A549 (cell line): ENCODE data around the gene PDZD4. TPM values are rescaled to one million over a fixed set of nuclear protein-coding genes. Genes with fewer than 3 reads are reported as not detected.

Source experiments
- ATAC-seq, 2 experiments: fragments of 200-7000 bp in 1 of 2; fragments of >200 bp in 1 of 2; cut with Nextera tagmentation in 1 of 2; cut with Tn5 transposase in 1 of 2; 3 replicates each; pipeline versions ENCODE4 v1.8.0 to v1.9.1; 2018 to 2020; ENCODE audit warnings: mild to moderate bottlenecking in 1 of 2, moderate library complexity in 1 of 2
- CTCF ChIA-PET: fragments of 300-600 bp; sonication (Branson Sonifier 250); formaldehyde crosslinking; extraction: SDS; loops from one replicate; lab custom pipeline; 2021; ENCODE audit warnings: antibody characterized with exemption, inconsistent platforms; lab: Yijun Ruan, JAX
- POLR2A ChIA-PET: fragments of 350-600 bp; formaldehyde crosslinking; extraction: SDS; loops from one replicate; lab custom pipeline; 2021; ENCODE audit warnings: antibody characterized with exemption, inconsistent platforms; lab: Yijun Ruan, JAX
- DNase-seq, 2 experiments: peaks; one replicate each; pipeline versions ENCODE4 v3.0.0 to v3.0.0-alpha.2; 2011 to 2016; ENCODE audit warnings: low read depth in 1 of 2, low spot score in 1 of 2
- FAIRE-seq: peaks from 2 replicates; lab custom pipeline; 2011; peaks lifted over from hg19 to GRCh38; lab: Jason Lieb, UNC
- H3K27ac ChIP-seq, 2 experiments: fragments of >200 bp; sonication (Bioruptor Twin); formaldehyde crosslinking; 3 replicates each; pipeline ENCODE4 v1.5.1; 2016 to 2017
- H3K4me1 ChIP-seq: fragments of >200 bp; sonication (Bioruptor Twin); formaldehyde crosslinking; 3 replicates; pipeline ENCODE4 v1.6.1; 2016
- H3K4me2 ChIP-seq: fragments of >200 bp; sonication (Bioruptor Twin); formaldehyde crosslinking; 3 replicates; pipeline ENCODE4 v1.6.1; 2016
- H3K4me3 ChIP-seq: fragments of >200 bp; sonication (Bioruptor Twin); formaldehyde crosslinking; 3 replicates; pipeline ENCODE4 v1.5.1; 2016
- H3K9me3 ChIP-seq: fragments of >200 bp; sonication (Bioruptor Twin); formaldehyde crosslinking; 3 replicates; pipeline ENCODE4 v1.6.1; 2016
- BHLHE40 ChIP-seq: IDR thresholded peaks from 2 replicates; pipeline ENCODE4 v1.6.1; 2012; ENCODE audit warnings: low read depth, low read length, inconsistent platforms
- CBX2 ChIP-seq: fragments of 200-600 bp; sonication (generic); IDR thresholded peaks from 2 replicates; pipeline ENCODE4 v1.6.1; 2016; ENCODE audit warnings: low read depth, mild to moderate bottlenecking, borderline replicate concordance
- CBX8 ChIP-seq: fragments of 200-600 bp; sonication (generic); IDR thresholded peaks from 2 replicates; pipeline ENCODE4 v1.6.1; 2016
- CHD2 ChIP-seq: fragments of 150-350 bp; IDR thresholded peaks from 2 replicates; pipeline ENCODE4 v1.6.1; 2014; ENCODE audit warnings: low read length; ENCODE audit not compliant: partially characterized antibody
- EHF ChIP-seq: fragments of 250-450 bp; sonication (Bioruptor Pico); IDR thresholded peaks from 2 replicates; pipeline ENCODE4 v1.5.0; 2020; ENCODE audit warnings: mild to moderate bottlenecking
- ESRRA ChIP-seq: fragments of 150-350 bp; IDR thresholded peaks from 2 replicates; pipeline ENCODE4 v1.6.1; 2014; ENCODE audit warnings: mild to moderate bottlenecking, low read length, borderline replicate concordance
- FOSL2 ChIP-seq, 2 experiments: fragments of 450-650 bp in 1 of 2; fragments of >200 bp in 1 of 2; sonication (Bioruptor Twin) in 1 of 2; formaldehyde crosslinking; IDR thresholded peaks; 2 replicates each; pipeline versions ENCODE4 v1.5.0 to v1.6.1; 2016 to 2020; ENCODE audit warnings: mild to moderate bottlenecking in 1 of 2, moderate library complexity in 1 of 2
- GATA3 ChIP-seq: IDR thresholded peaks from 2 replicates; pipeline ENCODE4 v1.6.1; 2012; ENCODE audit warnings: borderline replicate concordance
- HOXB13 ChIP-seq: fragments of 250-450 bp; sonication (Bioruptor Pico); IDR thresholded peaks from 2 replicates; pipeline ENCODE4 v1.5.0; 2020; ENCODE audit warnings: low read depth, mild to moderate bottlenecking, moderate library complexity
- HOXB5 ChIP-seq: fragments of 250-450 bp; sonication (Bioruptor Pico); IDR thresholded peaks from 2 replicates; pipeline ENCODE4 v1.5.0; 2020; ENCODE audit warnings: mild to moderate bottlenecking, moderate library complexity
- MAFK ChIP-seq: fragments of 450-650 bp; IDR thresholded peaks from 2 replicates; pipeline ENCODE4 v1.6.1; 2014; ENCODE audit not compliant: partially characterized antibody
- MAZ ChIP-seq: fragments of 150-350 bp; IDR thresholded peaks from 2 replicates; pipeline ENCODE4 v1.6.1; 2014; ENCODE audit warnings: antibody characterized with exemption, low read depth, low read length, borderline replicate concordance
- NFE2L2 ChIP-seq: fragments of 150-350 bp; conservative IDR thresholded peaks from 2 replicates; pipeline ENCODE4 v1.6.1; 2014; ENCODE audit warnings: low read length
- NPAS2 ChIP-seq: fragments of 250-450 bp; sonication (Bioruptor Pico); IDR thresholded peaks from 2 replicates; pipeline ENCODE4 v1.8.0; 2022; ENCODE audit warnings: mild to moderate bottlenecking, moderate library complexity, borderline replicate concordance
- PHF8 ChIP-seq: fragments of 200-600 bp; sonication (generic); IDR thresholded peaks from 2 replicates; pipeline ENCODE4 v1.6.1; 2016; ENCODE audit warnings: low read depth, mild to moderate bottlenecking, antibody characterized with exemption, moderate library complexity, borderline replicate concordance
- POLR2A ChIP-seq: IDR thresholded peaks from 2 replicates; pipeline ENCODE4 v1.6.1; 2012; ENCODE audit warnings: mild to moderate bottlenecking, low read length
- POLR2AphosphoS2 ChIP-seq: conservative IDR thresholded peaks from 2 replicates; pipeline ENCODE4 v1.6.1; 2012; ENCODE audit warnings: low read length, improper control_type of control experiment, inconsistent platforms
- RFX5 ChIP-seq: fragments of 450-650 bp; IDR thresholded peaks from 2 replicates; pipeline ENCODE4 v1.7.1; 2014; ENCODE audit warnings: antibody characterized with exemption, mild to moderate bottlenecking, moderate library complexity
- SMC3 ChIP-seq: fragments of >200 bp; sonication (Bioruptor Twin); formaldehyde crosslinking; IDR thresholded peaks from 3 replicates; pipeline ENCODE4 v1.6.1; 2018; ENCODE audit warnings: inconsistent platforms
- SREBF2 ChIP-seq: fragments of 450-650 bp; IDR thresholded peaks from 2 replicates; pipeline ENCODE4 v1.6.1; 2014; ENCODE audit warnings: mild to moderate bottlenecking, moderate library complexity
- TP53 ChIP-seq: fragments of 250-450 bp; sonication (Bioruptor Pico); IDR thresholded peaks from 2 replicates; pipeline ENCODE4 v1.5.0; 2021; ENCODE audit warnings: mild to moderate bottlenecking, moderate library complexity
- ZFP36 ChIP-seq: fragments of 450-650 bp; IDR thresholded peaks from 2 replicates; pipeline ENCODE4 v1.6.1; 2014; ENCODE audit warnings: borderline replicate concordance; ENCODE audit not compliant: partially characterized antibody
- ZNF302 ChIP-seq: fragments of 250-450 bp; sonication (Bioruptor Pico); IDR thresholded peaks from 2 replicates; pipeline ENCODE4 v1.9.0; 2021; ENCODE audit warnings: inconsistent platforms, mild to moderate bottlenecking, moderate library complexity
- WGBS: methylation state at CpG from one replicate; pipeline ENCODE4 v1.1.6; 2017; ENCODE audit errors: missing lambda C conversion rate; 5-methylcytosine and 5-hydroxymethylcytosine counted together
- polyA plus RNA-seq, 4 experiments: library from polyadenylated mRNA; depleted of rRNA in 3 of 4; stranded (reverse); fragments of >200 nt; fragmentation: RNase III in 1 of 4; extraction: RNeasy Plus Mini Kit Qiagen cat#74134 plus additional on column Dnase treatment in 1 of 4; gene quantifications; 2 replicates in 3 of 4; 3 replicates in 1 of 4; pipeline ENCODE4 v1.2.3, GENCODE V29; 2011 to 2017
- TF ChIP-seq, protein P1 (sequence below): IDR thresholded peaks from 2 replicates; pipeline ENCODE4 v1.6.1; 2012
- TF ChIP-seq, protein P2 (sequence below): fragments of 250-450 bp; sonication (Bioruptor Pico); IDR thresholded peaks from 2 replicates; pipeline ENCODE4 v1.5.0; 2021; ENCODE audit warnings: mild to moderate bottlenecking, moderate library complexity, borderline replicate concordance
- TF ChIP-seq, protein P3 (sequence below): fragments of >200 bp; sonication (Bioruptor Twin); formaldehyde crosslinking; IDR thresholded peaks from 3 replicates; pipeline ENCODE4 v1.6.1; 2016
- TF ChIP-seq, protein P4 (sequence below): fragments of 150-350 bp; IDR thresholded peaks from 2 replicates; pipeline ENCODE4 v1.6.1; 2014; ENCODE audit warnings: low read depth, mild to moderate bottlenecking, low read length
- TF ChIP-seq, protein P5 (sequence below): IDR thresholded peaks from 2 replicates; pipeline ENCODE4 v1.6.1; 2012; ENCODE audit warnings: low read depth, borderline replicate concordance

PDZD4 gene
- polyA plus RNA-seq, 2 of the 4 experiments (the other 2 are of a cell fraction), result 1.2 to 3.0 TPM

DNA sequence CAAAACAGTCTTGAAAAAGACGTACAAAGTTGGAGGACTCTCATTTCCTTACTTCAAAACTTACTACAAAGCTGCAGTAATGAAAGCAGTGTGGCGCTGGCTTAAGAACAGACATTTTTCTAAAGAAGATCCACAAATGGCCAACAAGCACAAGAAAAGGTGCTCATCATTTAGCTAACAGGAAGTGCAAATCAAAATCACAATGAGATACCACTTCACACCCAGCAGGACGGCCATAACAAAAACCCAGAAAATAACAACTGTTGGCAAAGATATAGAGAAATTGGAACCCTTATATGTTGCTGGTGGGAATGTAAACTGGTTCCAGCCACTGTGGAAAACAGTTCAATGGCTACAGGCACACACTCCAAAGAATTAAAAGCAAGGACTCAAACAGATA, 3.3 kb downstream of the PDZD4 start:
- FAIRE-seq, result peak; percentile 54
- ChIA-PET POLR2A (no interaction called here), CTCF (interaction anchor here (1.0 kb wide), 1 partner anchor 96 kb away, joined by 3 read pairs; no protein-coding TSS in a partner anchor)
- WGBS, result 57% methylated on average over 3 of the region's 3 CpGs
- no peak for ATAC-seq
- DNase-seq, result no peak
- Histone ChIP-seq H3K9me3 (no peaks in the 10 kb centered on the region), H3K4me2 (no peak overlapping the region), H3K4me3 (no peak overlapping the region), H3K4me1 (0 out of 3 replicates have a peak, but pooled peaks cover 8% of the 10 kb centered on the region), H3K27ac (no peak overlapping the region)
- TF ChIP-seq GATA3 (no peak), NFE2L2 (no peak), POLR2A (no peak), RFX5 (no peak), CBX8 (no peak), ZFP36 (no peak), ZNF302 (CRISPR knock-in tag) (no peak), EHF (CRISPR knock-in tag) (no peak), MAFK (no peak), CHD2 (no peak), HOXB5 (CRISPR knock-in tag) (no peak), BHLHE40 (no peak), MAZ (no peak)
- TF ChIP-seq, protein P1, sequence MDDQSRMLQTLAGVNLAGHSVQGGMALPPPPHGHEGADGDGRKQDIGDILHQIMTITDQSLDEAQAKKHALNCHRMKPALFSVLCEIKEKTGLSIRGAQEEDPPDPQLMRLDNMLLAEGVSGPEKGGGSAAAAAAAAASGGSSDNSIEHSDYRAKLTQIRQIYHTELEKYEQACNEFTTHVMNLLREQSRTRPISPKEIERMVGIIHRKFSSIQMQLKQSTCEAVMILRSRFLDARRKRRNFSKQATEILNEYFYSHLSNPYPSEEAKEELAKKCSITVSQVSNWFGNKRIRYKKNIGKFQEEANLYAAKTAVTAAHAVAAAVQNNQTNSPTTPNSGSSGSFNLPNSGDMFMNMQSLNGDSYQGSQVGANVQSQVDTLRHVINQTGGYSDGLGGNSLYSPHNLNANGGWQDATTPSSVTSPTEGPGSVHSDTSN, result no peak

DNA sequence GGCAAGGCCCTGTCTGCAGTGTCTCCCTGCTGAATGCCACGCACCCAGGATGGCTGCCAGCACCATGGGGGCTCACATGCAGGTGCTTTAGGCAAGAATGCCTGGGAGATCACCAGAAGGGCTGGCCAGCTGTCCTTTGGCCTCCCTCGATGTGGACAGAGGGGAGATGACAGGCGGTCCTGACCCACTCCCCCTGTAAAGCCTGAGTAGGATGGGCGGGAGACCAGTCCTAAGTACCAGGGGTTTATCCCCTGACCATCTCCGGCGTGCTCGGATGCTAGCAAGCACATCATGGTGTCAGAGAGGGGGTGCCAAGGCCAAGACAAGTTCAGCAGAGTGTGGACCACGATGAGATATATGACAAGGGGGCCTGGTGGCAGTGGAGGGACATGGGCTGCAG, 5.3 kb downstream of the PDZD4 start:
- ChIA-PET CTCF (interaction anchor here (0.8 to 1.0 kb wide), 2 partner anchors 8 to 10 kb away, joined by 3 read pairs; no protein-coding TSS in a partner anchor), POLR2A (no interaction called here)
- no peak for DNase-seq
- WGBS, result 63% methylated on average over 6 of the region's 8 CpGs
- FAIRE-seq, result no peak
- Histone ChIP-seq H3K4me2 (no peak overlapping the region), H3K27ac (no peak overlapping the region), H3K9me3 (no peaks in the 10 kb centered on the region), H3K4me1 (0 out of 3 replicates have a peak, but pooled peaks cover 8% of the 10 kb centered on the region), H3K4me3 (no peak overlapping the region)
- TF ChIP-seq CBX2, result no peak
- ATAC-seq, result no peak

DNA sequence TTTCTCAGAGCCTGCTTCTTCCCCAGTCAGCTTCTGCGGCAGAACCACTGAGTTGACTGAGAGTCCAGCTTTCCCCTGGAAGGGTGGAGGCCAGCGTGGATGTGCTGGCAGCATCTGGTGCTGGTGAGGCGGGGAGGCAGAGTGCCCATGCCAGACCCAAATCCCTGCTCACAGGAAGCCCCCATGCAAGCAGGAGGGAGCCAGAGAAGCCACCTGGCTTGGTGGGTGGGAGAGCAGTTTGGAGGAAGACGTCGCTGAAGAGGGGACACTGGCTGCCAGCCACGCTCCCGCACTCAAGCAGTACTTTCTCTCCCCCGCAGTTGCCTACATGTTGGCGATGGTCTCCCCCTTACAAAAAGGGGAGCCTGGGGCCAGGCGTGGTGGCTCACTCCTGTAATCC, 6.0 kb downstream of the PDZD4 start:
- FAIRE-seq (no peak), ATAC-seq (no peak), DNase-seq (no peak)
- TF ChIP-seq PHF8, result no peak
- TF ChIP-seq ESRRA, result no peak
- TF ChIP-seq, protein P2, sequence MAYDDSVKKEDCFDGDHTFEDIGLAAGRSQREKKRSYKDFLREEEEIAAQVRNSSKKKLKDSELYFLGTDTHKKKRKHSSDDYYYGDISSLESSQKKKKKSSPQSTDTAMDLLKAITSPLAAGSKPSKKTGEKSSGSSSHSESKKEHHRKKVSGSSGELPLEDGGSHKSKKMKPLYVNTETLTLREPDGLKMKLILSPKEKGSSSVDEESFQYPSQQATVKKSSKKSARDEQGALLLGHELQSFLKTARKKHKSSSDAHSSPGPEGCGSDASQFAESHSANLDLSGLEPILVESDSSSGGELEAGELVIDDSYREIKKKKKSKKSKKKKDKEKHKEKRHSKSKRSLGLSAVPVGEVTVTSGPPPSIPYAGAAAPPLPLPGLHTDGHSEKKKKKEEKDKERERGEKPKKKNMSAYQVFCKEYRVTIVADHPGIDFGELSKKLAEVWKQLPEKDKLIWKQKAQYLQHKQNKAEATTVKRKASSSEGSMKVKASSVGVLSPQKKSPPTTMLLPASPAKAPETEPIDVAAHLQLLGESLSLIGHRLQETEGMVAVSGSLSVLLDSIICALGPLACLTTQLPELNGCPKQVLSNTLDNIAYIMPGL, result no peak
- TF ChIP-seq NFE2L2, result no peak
- no peak for TF ChIP-seq HOXB13 (CRISPR knock-in tag)
- no peak for TF ChIP-seq CBX8
- TF ChIP-seq, protein P3, sequence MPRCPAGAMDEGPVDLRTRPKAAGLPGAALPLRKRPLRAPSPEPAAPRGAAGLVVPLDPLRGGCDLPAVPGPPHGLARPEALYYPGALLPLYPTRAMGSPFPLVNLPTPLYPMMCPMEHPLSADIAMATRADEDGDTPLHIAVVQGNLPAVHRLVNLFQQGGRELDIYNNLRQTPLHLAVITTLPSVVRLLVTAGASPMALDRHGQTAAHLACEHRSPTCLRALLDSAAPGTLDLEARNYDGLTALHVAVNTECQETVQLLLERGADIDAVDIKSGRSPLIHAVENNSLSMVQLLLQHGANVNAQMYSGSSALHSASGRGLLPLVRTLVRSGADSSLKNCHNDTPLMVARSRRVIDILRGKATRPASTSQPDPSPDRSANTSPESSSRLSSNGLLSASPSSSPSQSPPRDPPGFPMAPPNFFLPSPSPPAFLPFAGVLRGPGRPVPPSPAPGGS, result no peak
- TF ChIP-seq POLR2A, result no peak
- no peak for TF ChIP-seq TP53 (CRISPR knock-in tag)
- TF ChIP-seq, protein P1, result no peak
- no peak for TF ChIP-seq SMC3
- TF ChIP-seq POLR2AphosphoS2, result no peak
- TF ChIP-seq, protein P4, sequence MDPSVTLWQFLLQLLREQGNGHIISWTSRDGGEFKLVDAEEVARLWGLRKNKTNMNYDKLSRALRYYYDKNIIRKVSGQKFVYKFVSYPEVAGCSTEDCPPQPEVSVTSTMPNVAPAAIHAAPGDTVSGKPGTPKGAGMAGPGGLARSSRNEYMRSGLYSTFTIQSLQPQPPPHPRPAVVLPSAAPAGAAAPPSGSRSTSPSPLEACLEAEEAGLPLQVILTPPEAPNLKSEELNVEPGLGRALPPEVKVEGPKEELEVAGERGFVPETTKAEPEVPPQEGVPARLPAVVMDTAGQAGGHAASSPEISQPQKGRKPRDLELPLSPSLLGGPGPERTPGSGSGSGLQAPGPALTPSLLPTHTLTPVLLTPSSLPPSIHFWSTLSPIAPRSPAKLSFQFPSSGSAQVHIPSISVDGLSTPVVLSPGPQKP, result no peak
- TF ChIP-seq, protein P5, sequence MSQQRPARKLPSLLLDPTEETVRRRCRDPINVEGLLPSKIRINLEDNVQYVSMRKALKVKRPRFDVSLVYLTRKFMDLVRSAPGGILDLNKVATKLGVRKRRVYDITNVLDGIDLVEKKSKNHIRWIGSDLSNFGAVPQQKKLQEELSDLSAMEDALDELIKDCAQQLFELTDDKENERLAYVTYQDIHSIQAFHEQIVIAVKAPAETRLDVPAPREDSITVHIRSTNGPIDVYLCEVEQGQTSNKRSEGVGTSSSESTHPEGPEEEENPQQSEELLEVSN, result no peak
- no peak for TF ChIP-seq FOSL2 (IDR thresholded peaks at IDR 0.05)
- no peak for TF ChIP-seq FOSL2 (CRISPR knock-in tag; IDR thresholded peaks at IDR 0.05)
- TF ChIP-seq SREBF2, result no peak
- no peak for TF ChIP-seq NPAS2 (CRISPR knock-in tag)
- H3K9me3 ChIP-seq, result no peaks in the 10 kb centered on the region
- ChIA-PET CTCF (interaction anchor here (1.2 kb wide), 1 partner anchor 13 kb away, joined by 4 read pairs; no protein-coding TSS in a partner anchor), POLR2A (no interaction called here)
- no peak overlapping the region for H3K4me2 ChIP-seq
- no peak overlapping the region for H3K27ac ChIP-seq
- no peak overlapping the region for H3K4me3 ChIP-seq
- H3K4me1 ChIP-seq, result peaks cover 1% of the 10 kb centered on the region; the same call in 1 of the 3 replicates
- 70% methylated on average over 6 of the region's 10 CpGs for WGBS
